ENCODE data around the gene TRAF3IP3.
"Not testable (repeated sequence)": the region's sequence is repeated elsewhere in the genome, so short reads cannot be mapped to it uniquely, and the experiment has no call there.

The TRAF3IP3 gene

DNA sequence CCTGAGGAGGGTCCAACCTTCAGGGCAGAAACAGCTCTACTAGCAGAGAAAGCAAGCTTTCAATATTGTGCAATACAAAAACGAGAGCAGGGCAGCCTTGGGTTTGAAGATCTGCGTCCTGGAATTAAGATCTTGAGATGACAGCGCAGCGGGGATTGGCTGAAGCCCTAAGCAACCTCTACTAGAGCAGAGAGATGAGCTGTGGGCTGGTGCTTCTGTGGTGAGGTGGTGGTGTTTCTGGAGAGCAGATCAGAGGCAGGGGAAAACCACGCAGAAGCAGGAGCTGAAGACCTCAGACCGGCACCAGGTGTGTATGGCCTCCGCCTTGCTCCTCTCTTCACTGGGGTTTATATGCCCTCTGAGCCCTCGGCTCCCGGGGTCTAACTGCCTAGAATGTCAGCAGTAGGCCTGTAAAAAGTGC is 12.5 kb downstream of the TRAF3IP3 start:
- DNase-seq (ENCODE audit: low spot score) = no peak

DNA sequence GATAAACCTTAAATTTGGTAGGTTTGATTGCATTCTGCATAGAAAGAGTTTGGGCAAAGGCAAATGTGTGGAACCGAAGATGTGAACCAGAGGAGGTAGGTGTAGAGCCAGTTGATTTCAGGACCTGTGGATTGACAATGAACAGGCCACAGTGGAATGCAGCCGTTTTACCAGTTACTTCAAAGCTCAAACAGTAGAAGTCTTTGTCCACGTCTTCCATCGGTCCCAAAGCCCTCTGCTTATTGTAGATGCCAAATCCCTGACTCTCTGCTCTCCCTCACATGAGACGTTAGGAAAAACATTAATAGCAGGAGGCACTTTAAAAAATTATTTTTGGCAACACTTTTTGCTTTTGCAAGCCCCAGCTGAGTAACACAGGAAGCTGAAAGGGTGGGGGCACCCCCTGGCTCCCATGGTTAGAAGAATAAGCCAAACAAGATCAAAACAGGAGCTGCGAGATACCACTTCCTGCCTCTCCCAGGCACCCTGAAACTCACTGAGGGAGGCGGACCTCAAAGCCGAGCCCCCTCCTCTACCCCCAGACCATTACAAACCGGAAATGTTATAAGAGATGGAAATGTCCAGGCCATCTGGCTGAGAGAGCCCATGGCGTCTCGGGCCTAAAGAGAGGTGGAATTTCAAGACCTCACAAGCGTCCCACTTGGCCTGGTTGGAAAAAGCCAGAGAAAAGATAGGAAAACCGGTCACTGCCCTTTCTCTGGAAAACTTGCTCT is 13.5 kb downstream of the TRAF3IP3 start:
- peak; percentile 87 for DNase-seq (ENCODE audit: low spot score)

DNA sequence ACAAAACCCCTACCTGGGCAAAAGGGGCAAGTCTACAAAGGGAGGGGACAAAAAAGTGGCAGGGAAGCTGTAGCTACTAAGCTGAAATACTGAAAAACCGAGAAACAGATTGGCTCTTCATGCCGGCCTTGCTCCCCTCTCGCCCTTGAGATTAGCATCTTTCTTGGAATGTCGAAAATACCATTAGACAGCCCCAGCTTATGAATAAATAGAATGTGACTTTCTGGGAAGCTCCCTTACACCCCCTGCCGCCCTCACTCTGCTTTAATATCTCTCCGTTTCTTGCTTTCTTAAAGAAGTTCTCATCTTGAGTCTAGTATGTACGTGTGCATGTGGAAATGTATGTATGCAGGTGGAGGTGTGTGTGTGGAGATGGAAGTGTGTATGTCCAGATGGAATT is 14.1 kb downstream of the TRAF3IP3 start:
- DNase-seq (ENCODE audit: low spot score) = no peak

DNA sequence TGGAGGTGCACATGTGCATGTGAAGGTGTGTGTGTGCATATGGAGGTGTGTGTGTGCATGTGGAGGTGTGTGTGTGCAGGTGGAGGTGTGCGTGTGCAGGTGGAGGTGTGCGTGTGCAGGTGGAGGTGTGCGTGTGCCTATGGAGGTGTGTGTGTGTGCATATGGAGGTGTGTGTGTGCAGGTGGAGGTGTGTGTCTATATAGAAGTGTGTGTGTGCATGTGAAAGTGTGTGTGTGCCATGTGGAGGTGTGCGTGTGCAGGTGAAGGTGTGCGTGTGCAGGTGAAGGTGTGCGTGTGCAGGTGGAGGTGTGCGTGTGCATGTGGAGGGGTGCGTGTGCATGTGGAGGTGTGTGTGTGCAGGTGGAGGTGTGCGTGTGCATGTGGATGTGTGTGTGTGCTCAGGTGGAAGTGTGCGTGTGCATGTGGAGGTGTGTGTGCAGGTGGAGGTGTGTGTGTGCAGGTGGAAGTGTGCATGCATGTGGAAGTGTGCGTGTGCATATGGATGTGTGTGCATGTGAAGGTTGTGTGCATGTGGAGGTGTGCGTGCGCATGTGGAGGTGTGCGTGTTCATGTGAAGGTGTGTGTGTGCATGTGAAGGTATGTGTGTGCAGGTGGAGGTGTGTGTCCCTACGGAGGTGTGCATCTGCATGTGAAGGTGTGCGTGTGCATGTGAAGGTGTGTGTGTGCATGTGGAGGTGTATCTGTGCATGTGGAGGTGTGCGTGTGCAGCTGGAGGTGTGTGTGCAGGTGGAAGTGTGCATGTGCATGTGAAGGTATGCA is 15.0 kb downstream of the TRAF3IP3 start:
- no peak for DNase-seq (ENCODE audit: low spot score)

DNA sequence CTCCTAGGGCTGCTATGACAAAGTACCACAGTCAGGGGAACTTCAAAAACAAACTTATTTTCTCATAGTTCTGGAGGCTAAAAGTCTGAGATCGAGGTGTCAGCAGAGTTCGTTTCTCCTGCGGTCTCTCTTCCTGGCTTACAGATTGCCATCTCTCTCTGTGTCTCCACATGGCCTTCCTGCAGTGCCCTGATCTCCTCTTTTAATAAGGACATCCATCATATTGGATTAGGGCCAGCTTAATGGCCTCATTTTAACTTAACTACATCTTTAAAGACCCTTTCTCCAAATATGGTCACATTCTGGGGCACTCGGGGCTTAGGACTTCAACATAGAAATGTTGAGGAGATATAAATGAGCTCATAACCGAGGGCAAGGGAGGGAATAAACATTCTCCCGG is 16.3 kb downstream of the TRAF3IP3 start:
- DNase-seq (ENCODE audit: low spot score) = no peak

DNA sequence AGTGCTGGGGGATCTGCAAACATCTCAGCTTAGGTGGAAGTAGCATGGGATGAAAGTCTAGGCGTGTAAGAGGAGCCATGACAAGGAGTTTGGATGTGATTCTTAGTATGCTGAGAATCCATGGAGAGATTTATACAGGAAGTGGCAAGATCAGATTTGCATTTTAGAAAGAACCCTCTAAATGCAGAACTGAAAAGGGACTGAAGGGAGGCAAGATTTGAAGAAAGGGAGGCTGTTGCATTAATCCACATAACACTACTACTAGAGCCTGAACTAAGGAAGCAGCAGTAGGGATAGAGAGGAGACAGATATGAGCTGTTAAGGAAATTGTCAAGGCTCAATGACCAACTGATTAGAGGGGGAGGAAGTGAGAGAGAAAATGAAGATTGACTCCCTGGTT is 18.7 kb downstream of the TRAF3IP3 start:
- DNase-seq (ENCODE audit: low spot score) = no peak

DNA sequence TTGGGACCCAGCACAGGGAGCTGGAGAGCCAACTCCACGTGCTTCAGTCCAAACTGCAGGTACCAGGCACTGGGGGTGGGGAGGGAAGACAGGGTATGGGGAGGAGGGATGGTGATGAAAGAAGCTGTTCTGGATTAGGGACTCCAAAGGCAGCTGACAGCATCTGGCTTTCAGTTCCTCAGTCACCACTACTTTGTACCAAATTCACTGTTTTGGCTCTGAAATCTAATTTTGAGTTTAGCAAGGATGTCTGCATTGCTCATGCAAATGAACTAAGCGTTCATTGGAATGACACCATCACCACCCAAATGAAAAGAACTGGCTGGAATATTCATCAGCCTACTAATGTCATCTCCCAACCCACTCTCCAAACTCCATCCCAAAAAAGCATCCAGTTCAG is 19.8 kb downstream of the TRAF3IP3 start:
- no peak for DNase-seq (ENCODE audit: low spot score)

DNA sequence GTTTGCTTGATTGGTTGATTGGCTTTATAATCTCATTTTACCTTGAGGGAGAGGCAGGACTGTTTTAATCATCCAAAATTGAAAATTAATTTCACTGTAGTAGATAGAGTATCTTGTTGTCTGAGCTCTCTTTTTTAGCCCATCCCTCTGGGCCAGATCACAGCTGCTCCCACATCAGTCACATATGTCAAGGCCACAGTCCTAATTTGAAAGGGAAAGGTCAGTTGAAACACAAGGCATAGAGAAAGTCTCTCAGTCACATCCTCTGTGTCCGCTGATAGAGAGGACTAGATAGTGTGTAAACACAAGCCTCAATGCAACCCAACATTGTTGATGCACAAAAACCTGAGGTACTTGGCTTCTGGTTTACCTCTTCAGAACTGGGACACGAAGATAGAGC is 21.7 kb downstream of the TRAF3IP3 start:
- DNase-seq (ENCODE audit: low spot score) = no peak

DNA sequence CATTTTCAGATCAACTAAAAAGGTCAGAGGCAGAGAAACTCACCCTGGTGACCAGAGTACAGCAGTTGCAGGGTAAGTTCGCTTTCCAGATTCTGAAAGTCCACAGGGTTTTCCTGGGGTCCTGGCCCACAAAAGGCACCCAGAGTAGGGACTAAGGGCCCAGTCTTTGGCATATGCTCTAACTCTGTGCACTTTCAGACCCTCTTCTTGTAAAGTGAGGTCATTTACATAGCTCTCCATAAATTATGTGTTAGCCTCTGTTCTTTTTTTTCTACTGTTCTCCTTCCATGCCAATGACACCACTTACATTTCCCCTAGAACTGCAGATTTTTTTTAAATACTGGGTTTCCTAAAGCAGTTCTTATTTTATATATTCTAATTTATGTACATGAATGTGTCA is 22.2 kb downstream of the TRAF3IP3 start:
- no peak for DNase-seq (ENCODE audit: low spot score)

DNA sequence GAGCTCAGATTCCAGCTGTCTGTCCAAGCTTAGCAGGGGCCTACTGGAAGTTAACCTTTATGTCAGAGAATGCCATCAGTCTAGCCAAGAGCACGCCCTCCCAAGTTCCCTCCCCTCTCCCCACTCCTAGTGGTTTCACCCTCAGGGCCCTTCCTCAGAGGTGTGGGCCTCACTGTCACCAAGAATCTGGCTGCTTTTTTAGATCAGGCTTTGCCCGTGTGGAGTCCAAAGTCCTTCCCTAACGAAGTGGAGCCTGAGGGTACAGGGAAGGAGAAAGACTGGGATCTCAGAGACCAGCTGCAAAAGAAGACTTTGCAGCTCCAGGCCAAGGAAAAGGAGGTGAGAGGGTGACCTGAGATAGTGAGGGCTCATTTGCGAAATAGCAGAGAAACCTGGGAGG is 24.4 kb downstream of the TRAF3IP3 start:
- no peak for DNase-seq (ENCODE audit: low spot score)

DNA sequence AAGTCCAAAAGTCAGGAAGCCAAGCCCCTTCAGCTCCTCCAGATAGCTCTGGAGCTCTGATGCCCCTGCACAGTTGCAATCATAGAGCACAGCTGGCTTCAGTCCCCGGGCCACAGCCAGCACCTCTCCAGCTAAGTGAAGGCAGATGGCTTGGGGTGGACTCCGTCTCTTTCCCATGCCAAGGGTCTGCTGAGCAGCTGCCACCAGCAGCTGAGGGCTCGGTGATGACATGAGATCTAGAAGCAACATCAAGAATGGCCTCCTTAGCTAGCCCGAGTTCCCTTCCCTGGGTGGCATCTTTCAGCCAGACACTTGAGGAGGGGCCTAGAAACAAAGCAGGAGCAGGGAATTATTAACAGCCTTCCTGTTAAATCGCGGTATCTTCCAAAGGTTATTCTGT is 27.5 kb downstream of the TRAF3IP3 start:
- no peak for DNase-seq (ENCODE audit: low spot score)

DNA sequence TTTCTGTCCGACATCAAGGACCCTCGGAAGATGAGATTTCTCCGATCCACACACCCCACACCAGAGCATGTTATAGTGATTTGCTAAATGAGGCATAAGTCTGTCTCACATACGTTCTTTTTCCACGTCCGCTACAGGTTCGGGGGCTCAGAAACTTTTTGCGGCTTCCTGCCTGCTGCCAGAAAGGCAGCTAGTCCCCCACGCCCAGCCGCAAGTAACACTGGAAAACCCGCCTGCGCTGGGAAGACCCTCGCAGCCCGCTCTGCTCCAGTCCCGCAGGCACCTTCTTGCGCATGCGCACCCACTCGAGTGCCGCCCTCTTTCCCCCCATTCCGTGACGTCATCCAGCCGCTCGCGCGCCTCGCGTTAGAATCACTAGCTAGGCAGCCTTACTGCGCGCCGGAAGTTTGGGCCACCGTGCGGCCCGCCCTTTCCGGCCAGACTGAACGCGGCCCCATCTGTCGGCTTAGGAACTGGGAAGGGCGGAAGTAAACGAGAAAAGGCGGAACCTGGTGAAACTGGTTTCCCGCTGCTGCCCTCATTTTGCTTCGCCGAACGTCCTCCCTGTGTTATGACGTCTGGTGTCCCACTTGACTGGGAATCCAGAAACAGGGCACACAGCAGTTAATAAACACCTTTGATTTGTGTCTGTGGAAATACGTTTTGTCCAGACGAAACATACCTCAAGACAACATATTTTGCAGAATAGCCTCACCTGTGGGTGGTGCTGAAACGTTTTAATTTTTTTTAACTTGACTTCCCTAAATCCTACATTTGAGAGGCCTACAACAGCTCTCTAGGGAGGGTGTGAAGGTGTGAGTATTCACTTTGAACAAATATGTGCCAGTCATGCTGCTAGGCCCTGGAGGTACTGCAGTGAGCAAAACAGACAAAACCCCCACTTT is 28.7 kb downstream of the TRAF3IP3 start, which contains the start of gene C1orf74:
C1orf74 (minus strand) TSS at position 295 of the 905 bp plus-strand sequence. CDS start 925 bp downstream, outside the sequence.
- peak; percentile 99 for DNase-seq (ENCODE audit: low spot score)

DNA sequence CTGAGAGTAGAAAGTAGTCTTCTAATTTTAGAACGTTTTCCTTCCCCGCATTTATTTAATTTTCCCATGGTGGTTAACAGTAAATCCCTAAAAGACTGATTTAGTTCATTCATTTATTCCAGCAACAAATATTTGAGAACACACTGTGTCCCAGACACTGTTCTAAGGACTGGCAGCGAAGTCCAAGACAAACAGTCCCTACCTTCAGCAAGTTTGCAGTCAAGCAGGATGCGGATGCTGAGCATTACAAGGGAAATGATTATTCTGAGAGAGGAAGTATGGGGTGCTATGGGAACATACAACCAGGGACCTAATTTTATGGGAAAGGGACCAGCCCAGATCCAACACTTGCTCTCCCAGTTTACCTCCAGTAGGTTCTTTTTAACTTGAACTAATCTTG is 29.7 kb downstream of the TRAF3IP3 start:
- DNase-seq (ENCODE audit: low spot score) = no peak

DNA sequence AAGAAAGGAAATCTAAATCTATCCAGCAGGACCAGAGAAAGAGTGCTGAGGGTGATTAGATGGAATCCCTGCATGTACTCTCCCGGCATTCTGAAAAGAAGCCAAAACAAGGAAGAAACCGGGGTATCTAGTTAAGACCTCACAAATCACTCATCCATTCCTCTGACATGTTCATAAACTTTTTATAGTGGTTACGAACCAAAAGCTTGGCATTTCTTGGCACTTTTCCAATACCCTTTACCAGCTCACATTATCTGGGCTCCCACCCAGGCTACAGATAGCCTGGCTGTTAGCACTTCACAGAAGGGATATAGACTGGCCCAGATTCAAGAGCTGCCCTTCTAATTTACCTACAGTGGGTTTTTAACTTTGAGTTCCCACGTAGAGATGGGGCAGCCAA is 30.3 kb downstream of the TRAF3IP3 start:
- DNase-seq (ENCODE audit: low spot score) = no peak

DNA sequence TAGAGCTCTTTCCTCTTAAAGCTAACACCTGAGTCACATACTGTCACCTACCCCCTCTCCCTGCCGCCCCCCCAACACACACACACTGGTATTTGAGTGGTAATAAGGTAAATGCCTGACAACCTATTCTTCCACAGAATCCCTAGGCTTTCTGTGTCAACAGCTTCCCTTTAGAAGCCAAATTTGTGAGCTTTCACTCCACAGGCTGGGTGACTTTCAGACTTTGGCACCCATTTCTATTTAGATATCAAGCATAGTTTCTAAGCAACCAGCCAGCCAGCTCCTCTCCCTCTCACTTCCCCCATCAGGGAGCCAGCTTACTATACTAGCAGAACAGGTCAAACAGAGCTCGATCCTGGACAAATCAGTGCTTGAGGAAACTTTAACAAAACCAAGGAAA is 31.7 kb downstream of the TRAF3IP3 start:
- DNase-seq (ENCODE audit: low spot score) = no peak

DNA sequence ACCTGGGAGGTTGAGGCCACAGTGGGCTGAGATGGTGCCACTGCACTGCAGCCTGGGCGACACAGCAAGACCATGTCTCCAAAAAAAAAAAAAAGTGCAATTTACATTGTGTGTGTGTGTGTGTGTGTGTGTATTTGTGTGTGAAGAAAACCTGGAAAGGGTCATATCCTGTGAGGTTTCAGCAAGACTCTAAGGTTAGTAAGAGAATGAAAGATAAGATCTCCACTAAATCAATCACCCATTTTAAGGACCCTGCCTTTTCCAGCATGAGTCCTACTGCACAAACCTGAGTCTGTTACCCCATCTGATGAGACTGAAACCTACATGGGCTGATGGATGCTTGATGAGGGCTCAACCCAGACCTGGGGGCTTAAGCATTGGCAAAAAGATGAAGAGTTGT is 33.4 kb downstream of the TRAF3IP3 start:
- DNase-seq (ENCODE audit: low spot score) = no peak

DNA sequence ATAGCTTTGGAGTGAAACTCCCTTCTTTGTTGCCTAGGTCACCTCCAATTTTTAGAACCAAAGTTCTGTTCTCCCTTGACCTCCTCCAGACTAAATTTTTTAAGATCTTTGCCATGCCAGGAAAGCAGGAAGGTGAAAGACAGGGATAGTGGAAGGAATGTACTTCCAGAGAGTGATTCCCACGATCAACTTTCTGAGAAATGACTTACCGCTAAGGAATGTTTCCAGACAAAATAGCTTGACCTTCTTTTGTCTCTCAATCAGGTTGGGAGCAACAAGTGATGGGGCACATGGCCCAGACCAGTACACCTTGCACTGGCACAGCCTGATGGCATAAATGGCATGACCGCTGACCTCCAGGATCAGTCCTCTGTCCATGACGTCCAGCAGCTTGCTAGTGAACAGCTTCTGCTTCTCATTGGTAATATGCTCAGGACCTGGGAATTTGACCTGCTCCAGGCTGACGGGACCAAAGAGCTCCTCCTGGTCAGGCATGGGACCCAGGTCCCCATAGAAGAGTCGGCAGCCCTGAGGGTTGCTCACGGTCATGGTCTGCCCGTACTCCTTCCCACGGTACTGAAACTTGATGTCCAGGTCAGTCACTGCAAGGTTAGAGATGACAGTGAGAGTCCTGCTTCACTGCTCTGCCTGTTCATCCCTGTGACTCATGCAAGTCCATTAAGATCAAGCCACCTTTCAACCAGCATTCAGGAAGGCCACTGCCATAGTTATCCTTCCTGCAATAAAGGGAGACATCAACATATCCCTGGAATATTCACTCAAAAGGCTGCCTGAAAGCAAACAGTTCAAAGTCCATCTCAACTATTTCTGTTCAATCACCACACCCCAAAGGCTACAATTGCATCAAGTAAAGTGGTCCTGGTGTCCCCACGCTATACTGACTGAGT is 34.7 kb downstream of the TRAF3IP3 start:
- no peak for DNase-seq (ENCODE audit: low spot score)

DNA sequence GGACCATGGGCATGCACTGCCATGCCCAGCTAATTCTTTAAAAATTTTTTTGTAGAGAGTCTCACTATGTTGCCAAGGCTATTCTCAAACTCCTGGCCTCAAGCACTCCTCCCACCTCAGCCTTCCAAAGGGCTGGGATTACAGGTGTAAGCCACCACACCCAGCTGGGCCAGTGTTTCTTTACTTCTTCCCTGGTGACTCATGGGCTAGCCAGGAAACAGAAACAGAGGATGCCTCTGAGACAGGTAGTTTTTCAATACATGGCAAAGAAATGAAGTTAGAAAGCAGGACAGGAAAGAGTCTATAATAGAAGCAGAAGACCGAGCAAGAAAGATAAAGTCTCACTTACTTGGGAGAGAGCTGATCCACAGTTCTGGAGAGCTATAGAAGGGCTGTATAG is 36.1 kb downstream of the TRAF3IP3 start:
- no peak for DNase-seq (ENCODE audit: low spot score)

DNA sequence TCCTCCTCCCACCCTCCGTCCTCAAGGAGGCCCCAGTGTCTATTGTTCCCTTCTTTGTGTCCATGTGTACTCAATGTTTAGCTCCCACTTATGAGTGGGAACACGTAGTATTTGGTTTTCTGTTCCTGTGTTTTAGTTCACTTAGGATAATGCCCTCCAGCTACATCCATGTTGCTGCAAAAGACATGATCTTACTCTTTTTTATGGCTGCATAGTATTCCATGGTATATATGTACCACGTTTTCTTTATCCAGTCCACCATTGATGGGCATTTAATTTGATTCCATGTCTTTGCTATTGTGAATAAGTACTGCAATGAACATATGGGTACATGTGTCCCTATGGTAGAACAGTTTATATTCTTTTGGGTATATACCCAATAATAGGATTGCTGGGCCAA is 37.9 kb downstream of the TRAF3IP3 start:
- not testable (repeated sequence) for DNase-seq (ENCODE audit: low spot score)

DNA sequence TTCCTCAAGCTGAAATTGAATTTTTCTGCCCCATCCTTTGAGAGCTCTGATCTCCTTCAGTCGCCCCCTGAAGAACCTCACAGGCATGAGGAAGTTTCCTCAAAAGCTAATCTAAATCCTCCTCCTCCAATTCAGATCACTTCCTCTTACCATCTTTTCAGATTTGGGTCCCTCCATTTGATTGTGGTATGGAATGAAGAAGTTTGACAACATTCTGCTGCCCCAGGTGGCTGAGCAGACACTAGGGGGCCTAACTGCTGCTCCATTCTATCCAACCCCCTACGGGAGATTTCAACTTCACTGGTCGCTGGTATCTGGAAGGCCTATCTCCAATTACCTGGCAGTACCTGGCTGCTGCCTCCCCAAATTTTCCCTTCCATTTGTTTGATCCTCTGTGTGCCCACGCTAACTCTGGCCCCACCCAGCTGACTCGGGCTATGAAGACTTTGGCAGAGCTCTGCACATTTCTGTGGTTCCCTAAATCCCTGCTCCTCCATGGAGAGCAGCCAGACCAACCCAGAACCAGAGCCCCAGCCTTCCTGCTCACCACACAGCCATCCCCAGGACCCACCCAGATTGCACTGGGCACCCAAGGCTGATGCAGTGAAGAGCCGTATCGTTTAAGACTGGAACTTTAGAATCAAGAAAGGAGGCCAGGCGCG is 42.3 kb downstream of the TRAF3IP3 start:
- DNase-seq (ENCODE audit: low spot score) = peak; percentile 75
